Measurements from ENCODE around the gene ZNF384. TPM values are rescaled to one million over a fixed set of nuclear protein-coding genes. Genes with fewer than 3 reads are reported as not detected.

The ZNF384 gene
- total and polyA plus RNA-seq, 10 of the 15 experiments (the other 5 are each of a cell fraction or from before 2014, with no cell fraction given): 0.46 to 81.5 (median 30.5) TPM

- peaks cover 0 to 3% of the 10 kb centered on the region in 2 experiments; a peak in 1 of 4 replicates for H3K36me3 ChIP-seq (ENCODE audit: control insufficient read depth in 2 of 2, insufficient read depth in 2 of 2, low read length in 1 of 2)
- ChIA-PET POLR2A (interaction anchor here (0.6 to 3.6 kb wide), 22 partner anchors 9 to 298 kb away, joined by 3 to 53 read pairs (median 5); partner anchors contain the start of genes CDCA3, GAPDH, LPAR5 and MLF2), RAD21 (ENCODE audit: unreplicated experiment) (interaction anchor here (0.7 to 3.3 kb wide), 16 partner anchors 22 to 129 kb away, joined by 3 to 45 read pairs (median 5); partner anchors contain the start of genes CDCA3, LPAR5, MLF2 and PTMS), SMC1A (ENCODE audit: uncharacterized antibody, unreplicated experiment) (interaction anchor here (0.6 to 3.1 kb wide), 16 partner anchors 10 to 128 kb away, joined by 3 to 31 read pairs (median 4); partner anchors contain the start of genes CDCA3, MLF2, USP5 and ZNF384), CTCF (interaction anchor here (0.7 to 3.5 kb wide), 27 partner anchors 9 to 411 kb away, joined by 3 to 28 read pairs (median 4); partner anchors contain the start of genes CDCA3, MLF2, USP5 and ZNF384)
- H3K27me3 ChIP-seq (replicated peaks in 1 of 2; ENCODE audit: control insufficient read depth in 2 of 2, insufficient read depth in 2 of 2, low read length in 1 of 2): no peaks in the 10 kb centered on the region
- DNase-seq (ENCODE audit: low read depth, low spot score) (peak; percentile 97), FAIRE-seq (peak; percentile 99), ATAC-seq (peak; percentile 98)
- no peaks in the 10 kb centered on the region for H4K20me1 ChIP-seq (ENCODE audit: control insufficient read depth, insufficient read depth)
- in situ Hi-C loops (cut with MboI): no loop called here
- peak within 1 kb of the TSS; percentile 91 for H3K4me3 ChIP-seq
- BruUV-seq (replicated peaks): no TSS peak
- intact Hi-C loops (cut with micrococcal nuclease; ENCODE audit: unreplicated experiment): loop anchor here (1.0 kb wide), 1 partner anchor 35 kb away; the partner anchor contains the start of gene ZNF384
- H3K4me1 ChIP-seq (ENCODE audit: control insufficient read depth, insufficient read depth, low read length): no peaks in the 10 kb centered on the region; the same call in 1 of the 2 replicates
- peak within 1 kb of the TSS; percentile 80 for H3K27ac ChIP-seq (ENCODE audit: control insufficient read depth, insufficient read depth)
- WGBS (ENCODE audit: insufficient coverage, insufficient replicate concordance, low lambda C conversion rate, missing lambda C conversion rate): under 1% methylated on average over 48 of the region's 49 CpGs
- no peaks in the 10 kb centered on the region for H3K9me3 ChIP-seq (replicated peaks; ENCODE audit: control insufficient read depth, insufficient read depth, low read length)
- H3K79me2 ChIP-seq (ENCODE audit: control insufficient read depth, insufficient read depth, low read length): peaks cover 10% of the 10 kb centered on the region
- peak within 1 kb of the TSS; percentile 93 for H2AFZ ChIP-seq (ENCODE audit: control insufficient read depth, low read depth, low read length)
- peak within 1 kb of the TSS; percentile 91 for H3K9ac ChIP-seq (ENCODE audit: control insufficient read depth, insufficient read depth, low read length)
- peak within 1 kb of the TSS; percentile 98 for H3K4me2 ChIP-seq (ENCODE audit: control insufficient read depth, insufficient read depth)
- TF ChIP-seq GATAD2B (conservative IDR thresholded peaks at IDR 0.05; ENCODE audit: low read depth) (peak; percentile 18; the same call in 1 of the 2 replicates), RAD21 (IDR thresholded peaks at IDR 0.05; ENCODE audit: insufficient read depth, low read depth, low read length) (no peak), MAX (IDR thresholded peaks at IDR 0.05; ENCODE audit: low read depth, low read length) (peak; percentile 99), POLR2AphosphoS5 (IDR thresholded peaks at IDR 0.05; ENCODE audit: low read length) (peak; percentile 94), FOXM1 (IDR thresholded peaks at IDR 0.05; ENCODE audit: low read depth, low read length) (no peak; the same call in 1 of the 2 replicates), RCOR1 (conservative IDR thresholded peaks at IDR 0.05; ENCODE audit: low read depth, low read length) (peak; percentile 76; the same call in 1 of the 2 replicates), RUNX3 (IDR thresholded peaks at IDR 0.05; ENCODE audit: low read length) (peak; percentile 52), NR2C1 (IDR thresholded peaks at IDR 0.05) (peak; percentile 88), EP300 (IDR thresholded peaks at IDR 0.05; ENCODE audit: borderline replicate concordance in 1 of 2, control insufficient read depth in 1 of 2, low read depth in 2 of 2, low read length in 2 of 2) (0 out of 4 replicates have a peak, but pooled peaks of 1 of the 2 experiments have one; percentile 11), IRF5 (IDR thresholded peaks at IDR 0.05; ENCODE audit: borderline replicate concordance) (no peak), EED (IDR thresholded peaks at IDR 0.05; ENCODE audit: low read depth) (no peak), E4F1 (IDR thresholded peaks at IDR 0.05; ENCODE audit: borderline replicate concordance, partially characterized antibody) (peak; percentile 64), PAX8 (IDR thresholded peaks at IDR 0.05) (no peak), ATF7 (IDR thresholded peaks at IDR 0.05; ENCODE audit: low read depth) (peak; percentile 86), MYC (IDR thresholded peaks at IDR 0.05; ENCODE audit: insufficient read depth, insufficient read length, insufficient replicate concordance, low read length, severe bottlenecking) (peak; percentile 74), IKZF1 (conservative IDR thresholded peaks at IDR 0.05) (peak; percentile 96), NFIC (IDR thresholded peaks at IDR 0.05; ENCODE audit: low read depth, low read length) (no peak), MTA2 (IDR thresholded peaks at IDR 0.05; ENCODE audit: low read depth) (0 out of 2 replicates have a peak, but pooled peaks have one; percentile 17), HDAC6 (IDR thresholded peaks at IDR 0.05; ENCODE audit: unreplicated experiment) (no peak)
These were observed 34.6 kb upstream of the ZNF384 start, which contains the start of gene COPS7A for GRCh38 chr12:6723607-6724408. Gene COPS7A, plus strand, starts transcription at chr12:6724046. Its CDS starts 611 bp downstream, at chr12:6724657.
